Gastroesophageal sphincter (tissue), 3 donors: ENCODE data around the gene ZNF821.

Experiments used
- EP300 ChIP-seq: sonication (generic); formaldehyde crosslinking; IDR thresholded peaks from one replicate; pipeline ENCODE4 v1.6.1; 2017; ENCODE audit warnings: antibody characterized with exemption, mild to moderate bottlenecking
- POLR2A ChIP-seq, 2 donors: fragments of 450-650 bp; IDR thresholded peaks; one replicate each; pipeline ENCODE4 v1.6.1; 2017; ENCODE audit warnings: antibody characterized with exemption in 2 of 2, mild to moderate bottlenecking in 2 of 2, moderate library complexity in 1 of 2
- POLR2AphosphoS5 ChIP-seq: sonication (generic); formaldehyde crosslinking; IDR thresholded peaks from one replicate; pipeline ENCODE4 v1.6.1; 2017; ENCODE audit warnings: antibody characterized with exemption
- TF ChIP-seq, protein P1 (sequence below), 4 experiments: fragments of 200-600 bp in 2 of 4; fragments of 450-650 bp in 2 of 4; sonication (generic) in 1 of 4; IDR thresholded peaks; one replicate each; pipeline ENCODE4 v1.5.1; 2017 to 2019; ENCODE audit warnings: antibody characterized with exemption in 4 of 4, mild to moderate bottlenecking in 2 of 4, moderate library complexity in 2 of 4

DNA sequence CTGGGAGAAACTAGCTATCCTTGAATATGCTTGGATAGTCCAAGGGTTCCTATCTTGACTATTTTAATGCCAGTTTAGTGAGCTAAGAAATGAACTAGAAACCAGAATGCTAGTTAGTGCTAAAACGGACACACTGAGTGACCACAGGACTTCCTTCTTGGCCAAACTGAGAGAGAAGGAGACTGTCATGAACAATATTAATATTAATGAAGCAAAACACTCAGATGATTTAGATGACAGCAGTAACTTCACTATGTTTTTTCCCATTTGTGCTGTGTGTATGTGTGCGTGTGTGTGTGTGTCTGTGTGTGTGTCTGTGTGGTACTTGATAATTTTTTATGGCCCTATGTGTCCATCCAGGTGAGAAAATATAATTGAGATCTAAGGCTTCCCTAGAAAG lies 40.4 kb downstream of the ZNF821 start:
- TF ChIP-seq, protein P1, sequence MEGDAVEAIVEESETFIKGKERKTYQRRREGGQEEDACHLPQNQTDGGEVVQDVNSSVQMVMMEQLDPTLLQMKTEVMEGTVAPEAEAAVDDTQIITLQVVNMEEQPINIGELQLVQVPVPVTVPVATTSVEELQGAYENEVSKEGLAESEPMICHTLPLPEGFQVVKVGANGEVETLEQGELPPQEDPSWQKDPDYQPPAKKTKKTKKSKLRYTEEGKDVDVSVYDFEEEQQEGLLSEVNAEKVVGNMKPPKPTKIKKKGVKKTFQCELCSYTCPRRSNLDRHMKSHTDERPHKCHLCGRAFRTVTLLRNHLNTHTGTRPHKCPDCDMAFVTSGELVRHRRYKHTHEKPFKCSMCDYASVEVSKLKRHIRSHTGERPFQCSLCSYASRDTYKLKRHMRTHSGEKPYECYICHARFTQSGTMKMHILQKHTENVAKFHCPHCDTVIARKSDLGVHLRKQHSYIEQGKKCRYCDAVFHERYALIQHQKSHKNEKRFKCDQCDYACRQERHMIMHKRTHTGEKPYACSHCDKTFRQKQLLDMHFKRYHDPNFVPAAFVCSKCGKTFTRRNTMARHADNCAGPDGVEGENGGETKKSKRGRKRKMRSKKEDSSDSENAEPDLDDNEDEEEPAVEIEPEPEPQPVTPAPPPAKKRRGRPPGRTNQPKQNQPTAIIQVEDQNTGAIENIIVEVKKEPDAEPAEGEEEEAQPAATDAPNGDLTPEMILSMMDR (IDR thresholded peaks at IDR 0.05), result no peak
- TF ChIP-seq POLR2A (IDR thresholded peaks at IDR 0.05), result no peak
- TF ChIP-seq POLR2AphosphoS5, result no peak
- no peak for TF ChIP-seq EP300
